Measurements from ENCODE around the gene TEX9. TPM values are rescaled to one million over a fixed set of nuclear protein-coding genes. Genes with fewer than 3 reads are reported as not detected.

TEX9 gene
- polyA plus RNA-seq, 3 donors, result 26.1 to 33.9 (median 31.7) TPM

DNA sequence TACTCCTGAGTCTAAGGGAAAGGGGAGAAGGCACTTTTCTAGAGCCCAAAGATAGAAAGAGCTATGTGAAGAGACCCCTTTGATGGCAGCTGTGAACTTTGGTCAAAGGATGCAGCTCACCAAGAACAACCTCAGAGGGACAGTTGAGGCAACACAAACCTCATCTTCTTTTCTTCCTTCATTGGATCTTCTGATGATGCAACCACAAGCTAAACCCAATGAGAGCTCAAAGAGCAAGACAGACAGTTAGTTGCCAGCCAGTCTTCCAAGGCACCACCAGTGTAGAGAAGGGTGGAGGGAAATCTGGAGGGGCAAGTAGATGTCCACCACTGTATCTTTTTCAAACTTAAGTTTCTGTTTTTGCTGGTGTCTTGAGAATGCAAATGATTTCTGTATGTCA lies 110.1 kb downstream of the TEX9 start:
- no peak for DNase-seq (ENCODE audit: extremely low read depth in 1 of 11, low read depth in 9 of 11, low spot score in 4 of 11)

Other genes with a start within 250 kb of the TEX9 start
- 10 to 100 TPM; 22.5 to 24.8 (median 22.7) TPM for gene RFX7, start 121.5 kb upstream of the TEX9 start, polyA plus RNA-seq (ENCODE audit: insufficient read length in 3 of 3)
- 10 to 100 TPM; 25.4 to 34.8 (median 29.6) TPM for gene MNS1, start 99.7 kb downstream of the TEX9 start, polyA plus RNA-seq (ENCODE audit: insufficient read length in 3 of 3)